AG04449 (cell line): Measurements from ENCODE around the gene STAC2.

Experiments used
- CTCF ChIA-PET: fragments of 350-600 bp; formaldehyde crosslinking; extraction: SDS; loops from one replicate; lab custom pipeline; 2021; ENCODE audit warnings: antibody characterized with exemption; lab: Yijun Ruan, JAX
- POLR2A ChIA-PET: fragments of 400-600, 350-600 bp; formaldehyde crosslinking; extraction: SDS; loops from one replicate; lab custom pipeline; 2020; ENCODE audit warnings: antibody characterized with exemption, inconsistent platforms; lab: Yijun Ruan, JAX
- DNase-seq: peaks from one replicate; pipeline ENCODE4 v3.0.0-alpha.2; 2010; ENCODE audit warnings: low read depth, low spot score
- H3K4me3 ChIP-seq: 2 replicates; pipeline ENCODE4 v1.5.1; 2011; ENCODE audit warnings: low read depth, mild to moderate bottlenecking, control low read depth, low read length
- TF ChIP-seq, protein P1 (sequence below): IDR thresholded peaks from one replicate; pipeline ENCODE4 v1.5.1; 2011; ENCODE audit warnings: mild to moderate bottlenecking, moderate library complexity, low read length, control low read depth, inconsistent platforms; ENCODE audit not compliant: insufficient read depth; ENCODE audit errors: missing control alignments

The STAC2 gene

DNA sequence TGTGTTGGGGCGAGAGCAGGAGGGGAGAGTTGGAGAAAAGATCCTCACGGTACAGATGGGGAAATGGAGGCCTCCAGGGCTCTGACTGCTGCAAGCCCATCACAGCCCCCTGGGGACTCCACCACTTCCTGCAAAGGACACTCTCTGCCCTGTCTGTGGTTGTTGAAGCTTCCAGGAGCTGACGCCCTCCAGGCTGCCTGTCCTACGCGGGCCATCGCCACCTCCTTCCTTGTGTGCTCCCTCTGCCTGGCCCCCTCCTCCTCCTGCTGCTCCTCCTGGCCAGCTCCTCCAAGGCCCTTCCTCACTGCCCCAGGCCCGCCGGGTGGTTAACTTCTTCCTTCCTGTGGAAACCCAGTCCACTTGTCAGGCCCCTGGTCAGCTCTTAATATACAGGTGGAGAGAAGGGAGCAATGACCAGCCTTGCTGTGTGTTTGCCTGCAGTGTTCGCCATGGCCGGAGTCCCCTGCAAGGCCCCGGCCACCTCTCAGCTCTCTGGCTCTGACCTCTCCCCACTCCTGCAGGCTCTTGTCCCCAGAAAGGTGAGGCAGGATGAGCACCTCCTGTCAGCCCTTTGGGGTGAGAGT lies 18.4 kb upstream of the STAC2 start:
- TF ChIP-seq, protein P1, sequence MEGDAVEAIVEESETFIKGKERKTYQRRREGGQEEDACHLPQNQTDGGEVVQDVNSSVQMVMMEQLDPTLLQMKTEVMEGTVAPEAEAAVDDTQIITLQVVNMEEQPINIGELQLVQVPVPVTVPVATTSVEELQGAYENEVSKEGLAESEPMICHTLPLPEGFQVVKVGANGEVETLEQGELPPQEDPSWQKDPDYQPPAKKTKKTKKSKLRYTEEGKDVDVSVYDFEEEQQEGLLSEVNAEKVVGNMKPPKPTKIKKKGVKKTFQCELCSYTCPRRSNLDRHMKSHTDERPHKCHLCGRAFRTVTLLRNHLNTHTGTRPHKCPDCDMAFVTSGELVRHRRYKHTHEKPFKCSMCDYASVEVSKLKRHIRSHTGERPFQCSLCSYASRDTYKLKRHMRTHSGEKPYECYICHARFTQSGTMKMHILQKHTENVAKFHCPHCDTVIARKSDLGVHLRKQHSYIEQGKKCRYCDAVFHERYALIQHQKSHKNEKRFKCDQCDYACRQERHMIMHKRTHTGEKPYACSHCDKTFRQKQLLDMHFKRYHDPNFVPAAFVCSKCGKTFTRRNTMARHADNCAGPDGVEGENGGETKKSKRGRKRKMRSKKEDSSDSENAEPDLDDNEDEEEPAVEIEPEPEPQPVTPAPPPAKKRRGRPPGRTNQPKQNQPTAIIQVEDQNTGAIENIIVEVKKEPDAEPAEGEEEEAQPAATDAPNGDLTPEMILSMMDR = no peak
- DNase-seq = no peak
- no peak overlapping the region for H3K4me3 ChIP-seq
- ChIA-PET POLR2A (interaction anchor here (0.6 to 2.6 kb wide), 3 partner anchors 14 to 44 kb away, joined by 3 to 18 read pairs (median 5); partner anchors contain the start of gene RPL19), CTCF (interaction anchor here (0.8 to 20.3 kb wide), 50 partner anchors 9 to 687 kb away, joined by 3 to 429 read pairs (median 5); partner anchors contain the start of genes ARL5C, PLXDC1, RPL19 and STAC2)

DNA sequence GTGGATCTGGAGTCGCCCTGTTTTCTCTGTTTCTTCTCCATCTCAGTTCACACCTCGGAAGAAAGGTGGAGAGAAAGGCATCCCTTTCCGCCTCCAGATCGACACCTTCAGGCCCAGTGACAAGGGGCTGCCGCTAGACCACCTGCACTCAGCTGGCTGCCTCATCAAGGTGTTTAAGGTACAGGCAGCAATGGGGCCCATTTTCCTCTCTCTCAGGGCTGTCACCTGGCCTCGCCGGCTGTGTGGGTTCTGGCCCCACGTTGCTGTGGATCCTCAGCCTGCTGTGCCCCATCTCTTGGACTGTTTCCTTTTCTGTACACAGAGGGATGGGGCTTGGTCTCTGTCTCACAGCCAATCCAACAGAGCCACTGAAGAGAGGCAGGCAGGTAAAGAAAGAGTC lies 17.4 kb upstream of the STAC2 start:
- no peak for DNase-seq
- POLR2A ChIA-PET = interaction anchor here (2.6 kb wide), 1 partner anchor 36 kb away, joined by 18 read pairs; no protein-coding TSS in a partner anchor
- H3K4me3 ChIP-seq = no peak overlapping the region
- TF ChIP-seq, protein P1 = no peak
- CTCF ChIA-PET = interaction anchor here (0.7 to 20.3 kb wide), 11 partner anchors 8 to 260 kb away, joined by 3 to 429 read pairs (median 10); partner anchors contain the start of genes ARL5C and RPL19

DNA sequence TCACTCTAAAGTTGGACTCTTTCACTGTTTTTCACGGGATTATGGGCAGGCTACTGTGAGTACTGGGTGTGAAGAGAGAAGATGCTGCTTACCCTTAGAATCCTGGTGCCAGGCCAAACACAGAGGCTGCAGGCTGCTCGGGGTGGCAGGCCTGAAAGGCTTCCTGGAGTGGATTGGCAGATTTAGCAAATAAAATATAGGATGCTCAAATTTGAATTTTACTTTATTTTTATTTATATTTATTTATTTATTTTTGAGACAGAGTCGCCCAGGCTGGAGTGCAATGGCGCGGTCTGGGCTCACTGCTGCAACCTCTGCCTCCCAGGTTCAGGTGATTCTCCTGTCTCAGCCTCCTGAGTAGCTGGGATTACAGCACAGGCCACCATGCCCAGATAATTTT lies 14.9 kb upstream of the STAC2 start:
- POLR2A ChIA-PET = no interaction called here
- CTCF ChIA-PET = interaction anchor here (1.0 to 20.3 kb wide), 8 partner anchors 6 to 87 kb away, joined by 4 to 429 read pairs (median 7); partner anchors contain the start of gene RPL19
- TF ChIP-seq, protein P1 = no peak
- no peak for DNase-seq
- H3K4me3 ChIP-seq = no peak overlapping the region

DNA sequence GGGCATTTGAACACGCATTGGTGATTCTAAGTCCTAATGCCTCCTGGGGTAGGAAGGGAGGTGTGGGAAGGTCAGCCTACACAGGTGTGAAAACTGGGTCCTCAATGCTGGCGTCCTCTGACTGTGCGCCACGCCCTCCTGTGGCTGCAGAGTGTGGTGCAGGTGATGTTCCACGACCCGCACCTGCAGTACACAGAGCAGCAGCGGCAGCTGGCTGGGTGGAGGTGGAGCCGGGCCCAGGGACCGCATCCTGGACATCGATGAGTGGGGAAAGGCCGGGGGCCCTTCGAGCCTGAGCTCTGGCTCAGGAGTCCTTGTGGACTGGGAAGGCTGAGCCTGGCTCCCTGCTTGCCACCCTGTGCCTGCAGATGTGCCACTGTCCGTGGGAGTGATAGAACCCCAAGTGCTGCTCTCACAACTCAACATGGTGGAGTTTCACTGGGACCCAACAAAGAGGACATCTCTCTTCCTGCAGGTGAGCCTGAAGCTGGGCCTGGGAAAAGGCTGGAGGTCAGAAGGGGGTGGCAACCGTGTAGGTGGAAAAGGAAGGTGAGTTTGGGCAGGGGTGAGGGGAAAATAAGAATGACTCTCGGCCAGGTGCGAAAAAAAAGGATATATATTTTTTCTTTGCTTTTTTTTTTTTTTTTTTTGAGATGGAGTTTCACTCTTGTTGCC lies 14.0 kb upstream of the STAC2 start:
- ChIA-PET POLR2A (no interaction called here), CTCF (interaction anchor here (0.6 to 20.3 kb wide), 6 partner anchors 5 to 257 kb away, joined by 3 to 429 read pairs (median 112); partner anchors contain the start of gene RPL19)
- TF ChIP-seq, protein P1 = peak; percentile 63
- DNase-seq = no peak
- H3K4me3 ChIP-seq = no peak overlapping the region

DNA sequence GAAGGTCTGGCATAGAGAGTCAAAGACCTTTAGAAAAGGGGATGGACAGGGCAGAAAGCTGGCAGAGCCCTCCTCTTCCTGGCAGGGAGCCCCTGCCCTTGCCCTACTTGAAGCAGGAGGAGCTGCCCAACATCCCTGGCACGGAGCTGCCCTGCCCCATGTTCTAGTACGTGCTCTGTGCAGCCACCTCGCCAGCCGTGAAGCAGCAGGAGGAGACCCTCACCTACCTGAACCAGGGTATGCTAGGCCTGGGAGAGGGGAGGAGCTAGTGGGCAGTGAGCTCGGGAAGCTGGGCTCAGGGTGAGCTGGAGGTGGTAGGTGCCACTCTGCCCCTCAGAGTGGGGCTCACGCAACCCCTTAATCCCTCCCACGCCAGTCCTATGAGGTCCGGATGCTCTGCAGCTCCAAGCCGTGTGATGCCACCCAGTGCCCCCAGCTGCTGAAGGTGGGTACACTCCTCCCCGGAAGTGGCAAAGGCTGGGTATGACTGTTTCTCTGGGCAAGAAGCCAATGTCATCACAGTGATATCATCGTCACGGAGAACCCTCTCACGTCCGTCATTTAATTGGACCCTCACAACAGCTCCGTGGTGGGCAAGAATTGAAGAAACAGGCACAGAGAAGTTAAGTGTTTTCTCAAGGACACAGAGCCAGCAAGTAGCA lies 12.7 kb upstream of the STAC2 start:
- no peak for DNase-seq
- POLR2A ChIA-PET = interaction anchor here (1.0 kb wide), 1 partner anchor 31 kb away, joined by 3 read pairs; no protein-coding TSS in a partner anchor
- no peak overlapping the region for H3K4me3 ChIP-seq
- CTCF ChIA-PET = interaction anchor here (1.1 to 20.3 kb wide), 10 partner anchors 4 to 255 kb away, joined by 3 to 429 read pairs (median 6); partner anchors contain the start of gene RPL19
- TF ChIP-seq, protein P1 = no peak

DNA sequence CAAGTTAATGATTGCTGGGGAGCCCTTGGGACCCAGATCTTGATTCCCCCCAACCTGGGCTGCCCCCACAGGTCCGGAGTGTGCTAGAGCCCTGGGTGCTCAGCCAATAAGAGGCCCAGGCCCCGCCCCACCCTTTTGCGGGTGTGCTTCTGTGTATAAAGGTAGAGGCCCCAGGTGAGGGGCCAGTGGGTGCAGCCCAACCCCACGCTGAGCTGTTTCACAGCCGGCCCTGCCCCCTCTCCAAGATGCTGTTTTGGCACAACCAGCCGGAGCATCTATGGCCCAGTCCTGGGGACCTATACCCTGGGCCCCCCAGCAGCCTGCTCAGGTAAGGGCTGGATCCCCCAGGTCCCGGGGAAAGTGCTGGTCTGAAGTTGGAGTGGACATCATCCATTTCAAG lies 11.8 kb upstream of the STAC2 start:
- ChIA-PET CTCF (interaction anchor here (0.9 to 20.3 kb wide), 10 partner anchors 7 to 255 kb away, joined by 3 to 429 read pairs (median 6); partner anchors contain the start of gene RPL19), POLR2A (no interaction called here)
- DNase-seq = no peak
- H3K4me3 ChIP-seq = no peak overlapping the region
- TF ChIP-seq, protein P1 = no peak
